SK-N-SH (cell line): ENCODE data around the gene WASF2.
"Not testable (repeated sequence)": the region's sequence is repeated elsewhere in the genome, so short reads cannot be mapped to it uniquely, and the experiment has no call there.

ENCODE experiments used
- CTCF ChIP-seq: fragments of 200-600 bp; sonication (generic); IDR thresholded peaks from 2 replicates; pipeline ENCODE4 v1.6.1; 2017; ENCODE audit warnings: antibody characterized with exemption, mild to moderate bottlenecking, moderate library complexity
- ELF1 ChIP-seq: IDR thresholded peaks from 2 replicates; pipeline ENCODE4 v1.4.0; 2012
- MAX ChIP-seq: IDR thresholded peaks from 2 replicates; pipeline ENCODE4 v1.4.0; 2012; ENCODE audit warnings: low read depth
- NFIC ChIP-seq: IDR thresholded peaks from 2 replicates; pipeline ENCODE4 v1.4.0; 2012; ENCODE audit warnings: borderline replicate concordance
- USF1 ChIP-seq: IDR thresholded peaks from 2 replicates; pipeline ENCODE4 v1.4.0; 2012; ENCODE audit warnings: low read depth, borderline replicate concordance
- USF2 ChIP-seq: fragments of 150-350 bp; IDR thresholded peaks from 2 replicates; pipeline ENCODE4 v1.6.1; 2017; ENCODE audit warnings: antibody characterized with exemption, low read length, low read depth, borderline replicate concordance
- ZBTB33 ChIP-seq: IDR thresholded peaks from 2 replicates; pipeline ENCODE4 v1.4.0; 2012; ENCODE audit warnings: low read depth, borderline replicate concordance

- TF ChIP-seq MAX, ZBTB33, USF2, CTCF, USF1, ELF1, NFIC: not testable (repeated sequence)
Measured at GRCh38 chr1:27458521-27458920, 31.4 kb downstream of the WASF2 start.
